Stimulated activated CD4-positive, alpha-beta T cell treated with anti-CD3 and anti-CD28 coated beads, TNF-alpha, amount 100 ng/mL, for 1 hour (primary cell): Measurements from ENCODE around the gene TEDC1.

Experiments used
- DNase-seq, 3 donors: peaks; one replicate each; pipeline ENCODE4 v3.0.0-alpha.2; 2020; ENCODE audit warnings: low read depth in 3 of 3, low spot score in 1 of 3

Gene TEDC1

GRCh38 chr14:105473033-105473676 is 17.9 kb upstream of the TEDC1 start:
- no peak for DNase-seq

GRCh38 chr14:105473677-105474482 is 17.2 kb upstream of the TEDC1 start:
- peak in 2 of 3 donors; percentile 45 to 53 for DNase-seq

GRCh38 chr14:105474483-105475268 is 16.4 kb upstream of the TEDC1 start, which contains the start of gene CRIP2:
CRIP2 (plus strand) TSS chr14:105474821; CDS start chr14:105474863, 42 bp downstream.
- no peak for DNase-seq

GRCh38 chr14:105475269-105476096 is 15.6 kb upstream of the TEDC1 start:
- DNase-seq: no peak

GRCh38 chr14:105476097-105476830 is 14.8 kb upstream of the TEDC1 start:
- no peak for DNase-seq

GRCh38 chr14:105476831-105477659 is 14.0 kb upstream of the TEDC1 start:
- no peak for DNase-seq

GRCh38 chr14:105477660-105478397 is 13.2 kb upstream of the TEDC1 start:
- no peak for DNase-seq

GRCh38 chr14:105478398-105479251 is 12.4 kb upstream of the TEDC1 start:
- DNase-seq: no peak

- no peak for DNase-seq
These were observed 11.5 kb upstream of the TEDC1 start for GRCh38 chr14:105479431-105480158.

GRCh38 chr14:105480199-105480746 is 10.8 kb upstream of the TEDC1 start:
- DNase-seq: no peak

GRCh38 chr14:105480807-105481801 is 9.9 kb upstream of the TEDC1 start:
- DNase-seq: peak; percentile 76 to 88 (median 81)

GRCh38 chr14:105481886-105482457 is 9.1 kb upstream of the TEDC1 start:
- DNase-seq: peak; percentile 70 to 97 (median 89)

GRCh38 chr14:105482486-105483110 is 8.4 kb upstream of the TEDC1 start:
- no peak for DNase-seq

- no peak for DNase-seq
These were observed 7.6 kb upstream of the TEDC1 start for GRCh38 chr14:105483300-105484068.
